ENCODE data around the gene ARHGAP33.
"Not testable (repeated sequence)": the region's sequence is repeated elsewhere in the genome, so short reads cannot be mapped to it uniquely, and the experiment has no call there.

DNA sequence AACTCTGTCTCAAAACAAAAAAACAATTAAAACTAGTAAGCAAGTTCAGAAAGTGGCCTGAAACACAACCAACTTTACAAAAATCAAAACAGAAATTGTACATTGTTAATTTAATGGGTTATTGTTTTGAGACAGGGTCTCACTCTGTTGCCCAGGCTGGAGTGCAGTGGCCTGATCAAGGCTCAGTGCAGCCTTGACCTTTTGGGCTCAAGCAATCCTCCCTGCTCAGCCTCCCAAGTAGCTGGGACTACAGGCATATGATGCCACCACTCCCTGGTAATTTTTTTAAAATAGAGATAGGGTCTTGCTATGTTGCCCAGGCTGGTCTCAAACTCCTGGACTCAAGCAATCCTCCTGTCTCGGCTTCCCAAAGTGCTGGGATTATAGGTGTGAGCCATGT is 20.2 kb downstream of the ARHGAP33 start:
- TF ChIP-seq, protein P1, sequence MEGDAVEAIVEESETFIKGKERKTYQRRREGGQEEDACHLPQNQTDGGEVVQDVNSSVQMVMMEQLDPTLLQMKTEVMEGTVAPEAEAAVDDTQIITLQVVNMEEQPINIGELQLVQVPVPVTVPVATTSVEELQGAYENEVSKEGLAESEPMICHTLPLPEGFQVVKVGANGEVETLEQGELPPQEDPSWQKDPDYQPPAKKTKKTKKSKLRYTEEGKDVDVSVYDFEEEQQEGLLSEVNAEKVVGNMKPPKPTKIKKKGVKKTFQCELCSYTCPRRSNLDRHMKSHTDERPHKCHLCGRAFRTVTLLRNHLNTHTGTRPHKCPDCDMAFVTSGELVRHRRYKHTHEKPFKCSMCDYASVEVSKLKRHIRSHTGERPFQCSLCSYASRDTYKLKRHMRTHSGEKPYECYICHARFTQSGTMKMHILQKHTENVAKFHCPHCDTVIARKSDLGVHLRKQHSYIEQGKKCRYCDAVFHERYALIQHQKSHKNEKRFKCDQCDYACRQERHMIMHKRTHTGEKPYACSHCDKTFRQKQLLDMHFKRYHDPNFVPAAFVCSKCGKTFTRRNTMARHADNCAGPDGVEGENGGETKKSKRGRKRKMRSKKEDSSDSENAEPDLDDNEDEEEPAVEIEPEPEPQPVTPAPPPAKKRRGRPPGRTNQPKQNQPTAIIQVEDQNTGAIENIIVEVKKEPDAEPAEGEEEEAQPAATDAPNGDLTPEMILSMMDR (IDR thresholded peaks at IDR 0.05 in 8 of 11, conservative IDR thresholded peaks at IDR 0.05 in 3 of 11) = not testable (repeated sequence)
- not testable (repeated sequence) for TF ChIP-seq POLR2A, POLR2AphosphoS5 (IDR thresholded peaks at IDR 0.05)
